Measurements from ENCODE around the gene RAB34.
"Not testable (repeated sequence)": the region's sequence is repeated elsewhere in the genome, so short reads cannot be mapped to it uniquely, and the experiment has no call there.

Gene RAB34

DNA sequence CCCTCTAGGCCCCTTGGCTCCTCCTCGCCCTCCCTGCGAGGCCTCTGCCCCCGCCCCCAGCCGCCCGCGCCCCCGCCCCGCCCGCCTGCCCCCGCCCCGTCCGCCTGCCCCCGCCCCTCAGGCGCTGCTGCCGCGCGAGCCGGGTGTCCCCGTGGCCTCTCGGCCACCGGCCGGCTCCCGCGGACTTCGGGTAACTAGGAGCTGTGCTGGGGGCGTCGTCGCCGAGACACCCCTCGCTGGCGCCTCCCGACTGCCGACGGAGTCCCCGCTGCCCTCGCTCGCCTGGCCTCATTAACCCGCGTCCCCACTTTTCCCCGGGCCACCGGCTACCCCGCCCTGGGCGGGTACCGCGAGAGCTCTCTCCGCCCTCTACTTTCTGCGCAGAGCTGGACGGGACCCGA, 8.6 kb upstream of the RAB34 start, which contains the start of gene TLCD1:
TLCD1 (minus strand) TSS at position 8 of the 401 bp plus-strand sequence. CDS start 136 bp downstream, outside the sequence.
- TF ChIP-seq, protein P1, sequence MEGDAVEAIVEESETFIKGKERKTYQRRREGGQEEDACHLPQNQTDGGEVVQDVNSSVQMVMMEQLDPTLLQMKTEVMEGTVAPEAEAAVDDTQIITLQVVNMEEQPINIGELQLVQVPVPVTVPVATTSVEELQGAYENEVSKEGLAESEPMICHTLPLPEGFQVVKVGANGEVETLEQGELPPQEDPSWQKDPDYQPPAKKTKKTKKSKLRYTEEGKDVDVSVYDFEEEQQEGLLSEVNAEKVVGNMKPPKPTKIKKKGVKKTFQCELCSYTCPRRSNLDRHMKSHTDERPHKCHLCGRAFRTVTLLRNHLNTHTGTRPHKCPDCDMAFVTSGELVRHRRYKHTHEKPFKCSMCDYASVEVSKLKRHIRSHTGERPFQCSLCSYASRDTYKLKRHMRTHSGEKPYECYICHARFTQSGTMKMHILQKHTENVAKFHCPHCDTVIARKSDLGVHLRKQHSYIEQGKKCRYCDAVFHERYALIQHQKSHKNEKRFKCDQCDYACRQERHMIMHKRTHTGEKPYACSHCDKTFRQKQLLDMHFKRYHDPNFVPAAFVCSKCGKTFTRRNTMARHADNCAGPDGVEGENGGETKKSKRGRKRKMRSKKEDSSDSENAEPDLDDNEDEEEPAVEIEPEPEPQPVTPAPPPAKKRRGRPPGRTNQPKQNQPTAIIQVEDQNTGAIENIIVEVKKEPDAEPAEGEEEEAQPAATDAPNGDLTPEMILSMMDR (IDR thresholded peaks at IDR 0.05; ENCODE audit: low read depth, low read length) = no peak
- in situ Hi-C loops (cut with HindIII; ENCODE audit: low sequenced_read_pairs) = no loop called here
- peak within 1 kb of the TSS; percentile 61 for H3K4me3 ChIP-seq (ENCODE audit: low read depth, low read length)
- peak; percentile 71 for DNase-seq (ENCODE audit: low read depth, low spot score)

DNA sequence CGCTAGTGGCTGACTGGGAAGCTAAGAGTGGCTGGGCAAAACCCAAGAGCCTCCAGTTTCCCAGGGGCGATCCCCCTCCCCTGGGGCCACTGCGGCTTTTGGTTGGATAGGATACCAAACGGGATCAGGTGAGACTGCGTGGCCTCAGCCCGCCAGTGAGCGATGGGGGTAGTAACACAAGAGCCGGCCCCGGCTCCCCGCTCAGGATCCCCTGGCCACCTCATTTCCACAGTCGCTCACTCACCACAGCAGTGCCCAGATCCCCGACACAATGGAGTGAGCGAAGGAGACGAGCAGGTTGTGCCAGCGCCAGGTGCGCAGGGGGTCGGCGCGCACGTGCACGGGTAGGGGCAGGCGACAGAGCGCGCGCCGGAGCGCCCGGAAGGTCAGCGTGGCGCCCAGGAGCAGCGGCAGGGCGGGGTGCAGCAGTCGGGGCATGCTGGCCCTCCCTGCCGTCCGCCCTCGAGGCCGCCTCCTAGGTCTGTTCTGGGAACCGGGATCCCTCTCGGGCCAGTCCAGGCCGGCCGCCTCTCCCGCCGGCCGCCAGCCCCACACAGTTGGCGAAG, 8.1 kb upstream of the RAB34 start:
- TF ChIP-seq, protein P1 (IDR thresholded peaks at IDR 0.05; ENCODE audit: low read depth, low read length) = no peak
- DNase-seq (ENCODE audit: low read depth, low spot score) = peak; percentile 69
- peak overlapping the region; percentile 61 for H3K4me3 ChIP-seq (ENCODE audit: low read depth, low read length)
- in situ Hi-C loops (cut with HindIII; ENCODE audit: low sequenced_read_pairs) = no loop called here

DNA sequence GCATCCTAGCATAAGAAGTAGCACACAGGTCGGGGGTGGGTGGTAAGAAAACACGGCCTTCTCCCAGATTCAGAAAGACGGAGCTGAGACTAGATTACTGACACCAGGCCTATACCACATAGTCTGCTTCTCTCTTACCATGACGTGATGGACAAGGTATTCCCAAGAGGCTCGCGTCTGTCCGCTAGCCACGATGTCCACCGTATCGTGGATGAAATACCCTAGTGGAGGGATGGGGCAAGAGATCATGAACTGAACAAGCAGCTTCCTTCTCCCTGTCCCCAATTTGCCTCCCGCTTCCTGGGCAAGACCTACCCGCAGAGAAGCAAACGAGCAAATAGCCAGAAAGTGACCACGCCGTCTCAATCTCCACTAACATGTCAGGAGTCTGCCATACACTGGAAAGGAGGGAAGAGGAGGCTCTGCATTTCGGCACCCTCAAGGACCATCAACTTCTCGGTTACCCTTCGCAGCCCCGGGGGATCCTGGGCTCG, 7.5 kb upstream of the RAB34 start:
- TF ChIP-seq, protein P1 (IDR thresholded peaks at IDR 0.05; ENCODE audit: low read depth, low read length) = no peak
- DNase-seq (ENCODE audit: low read depth, low spot score) = peak; percentile 57
- in situ Hi-C loops (cut with HindIII; ENCODE audit: low sequenced_read_pairs) = no loop called here
- H3K4me3 ChIP-seq (ENCODE audit: low read depth, low read length) = peak overlapping the region; percentile 61

DNA sequence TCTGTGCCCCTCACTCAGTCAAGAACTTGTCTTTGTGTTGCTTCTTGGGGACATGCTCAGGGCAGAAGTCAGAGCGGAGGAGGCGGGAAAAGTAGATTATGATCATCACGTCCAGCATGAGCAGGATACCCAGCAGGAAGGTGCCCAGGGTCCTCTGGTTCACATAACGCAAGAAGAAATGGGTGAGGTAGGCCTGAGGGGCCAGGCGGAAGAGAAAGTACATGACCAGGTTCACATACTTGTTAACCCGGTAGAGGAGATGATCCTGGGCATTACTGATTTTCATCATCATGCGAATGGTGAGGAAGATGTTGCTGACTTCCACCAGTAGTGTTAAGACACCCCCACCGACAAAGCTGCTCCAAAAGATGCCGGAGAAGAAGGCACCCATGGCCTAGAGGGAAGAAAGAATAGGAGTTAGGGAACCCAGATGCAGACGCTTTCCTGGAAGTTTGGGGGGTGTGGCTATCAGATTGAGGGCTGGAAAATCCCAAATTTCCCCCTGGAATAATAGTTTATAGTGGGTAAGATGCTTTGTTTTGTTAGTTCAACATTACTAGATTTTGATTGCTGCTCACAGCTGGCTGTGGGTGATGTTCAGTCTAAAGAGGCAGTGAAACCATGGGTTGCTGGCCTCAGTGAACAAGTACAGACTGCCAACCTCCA, 7.0 kb upstream of the RAB34 start:
- no peak overlapping the region for H3K4me3 ChIP-seq (ENCODE audit: low read depth, low read length)
- TF ChIP-seq, protein P1 (IDR thresholded peaks at IDR 0.05; ENCODE audit: low read depth, low read length) = no peak
- peak; percentile 16 for DNase-seq (ENCODE audit: low read depth, low spot score)
- in situ Hi-C loops (cut with HindIII; ENCODE audit: low sequenced_read_pairs) = no loop called here

DNA sequence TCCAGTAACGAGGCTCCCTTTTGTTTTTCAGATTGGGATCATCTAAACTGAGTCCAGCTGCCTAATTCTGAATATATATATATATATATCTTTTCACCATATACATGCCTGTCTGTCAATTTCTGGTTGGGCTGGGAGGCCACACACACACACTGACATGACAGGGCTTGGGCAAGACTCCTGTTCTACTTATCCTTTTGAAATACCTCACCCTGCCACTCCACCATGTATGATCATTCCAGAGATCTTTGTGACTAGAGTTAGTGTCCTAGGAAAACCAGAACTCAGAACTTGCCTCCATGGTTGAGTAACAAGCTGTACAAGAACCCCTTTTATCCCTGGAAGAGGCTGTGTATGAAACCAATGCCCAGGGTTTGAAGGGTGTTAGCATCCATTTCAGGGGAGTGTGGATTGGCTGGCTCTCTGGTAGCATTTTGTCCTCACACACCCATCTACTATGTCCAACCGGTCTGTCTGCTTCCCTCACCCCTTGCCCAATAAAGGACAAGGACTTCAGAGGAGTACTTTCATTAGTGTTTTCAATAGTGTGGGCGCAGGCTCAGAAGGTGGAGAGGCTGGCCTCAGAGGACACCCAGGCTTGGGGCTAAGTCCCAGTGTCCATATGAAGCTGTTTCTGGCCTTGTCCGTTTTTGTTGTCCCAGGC, 6.3 kb upstream of the RAB34 start:
- in situ Hi-C loops (cut with HindIII; ENCODE audit: low sequenced_read_pairs); H3K4me3 ChIP-seq (ENCODE audit: low read depth, low read length); DNase-seq (ENCODE audit: low read depth, low spot score): not testable (repeated sequence)

DNA sequence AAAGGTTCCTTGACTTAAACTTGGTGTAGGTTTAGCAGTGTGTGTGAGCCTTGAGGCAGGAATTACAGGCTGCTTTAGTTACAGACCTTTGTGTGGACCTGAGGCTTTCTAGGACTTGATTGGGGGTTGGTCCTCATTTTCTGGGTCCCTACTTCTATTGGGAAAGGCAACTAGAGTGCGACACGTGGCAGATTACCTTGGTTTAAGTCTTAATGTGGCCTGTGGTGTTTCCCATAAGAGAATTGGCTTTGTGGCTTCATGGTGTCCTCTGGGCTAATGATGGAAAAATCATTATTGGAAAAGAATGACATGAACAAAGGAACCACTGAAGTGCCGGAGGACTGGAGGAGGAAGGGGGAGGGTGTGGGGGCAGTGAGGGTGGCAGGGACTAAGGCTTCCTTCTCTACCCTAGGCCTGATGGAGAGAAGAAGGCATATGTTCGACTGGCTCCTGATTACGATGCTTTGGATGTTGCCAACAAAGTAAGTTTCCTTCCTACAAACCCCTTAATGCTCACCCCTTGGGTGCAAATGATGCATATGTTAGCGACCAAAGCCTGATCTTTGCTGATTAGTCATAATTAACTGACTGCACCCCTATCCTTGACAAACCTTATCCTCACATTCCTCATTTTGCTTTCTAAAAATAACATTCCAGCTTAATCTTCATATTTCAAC, 5.6 kb upstream of the RAB34 start:
- TF ChIP-seq, protein P1 (IDR thresholded peaks at IDR 0.05; ENCODE audit: low read depth, low read length) = no peak
- no peak overlapping the region for H3K4me3 ChIP-seq (ENCODE audit: low read depth, low read length)
- in situ Hi-C loops (cut with HindIII; ENCODE audit: low sequenced_read_pairs) = no loop called here
- no peak for DNase-seq (ENCODE audit: low read depth, low spot score)

Measured in astrocyte of the spinal cord (primary cell).